Aorta (tissue), 4 donors: ENCODE measurements around the gene IL18R1. TPM values are rescaled to one million over a fixed set of nuclear protein-coding genes. Genes with fewer than 3 reads are reported as not detected.

ENCODE experiments used
- microRNA-seq, 2 donors: library from miRNA; unstranded; fragments of <30 nt; microRNA quantifications; one replicate each; pipeline ENCODE4 v1.2.0, GENCODE V29; 2020
- polyA plus RNA-seq, 2 donors: library from polyadenylated mRNA; stranded (reverse); fragments of 200-250 nt; gene quantifications; one replicate each; pipeline ENCODE4 v1.2.3, GENCODE V29; 2013
- total RNA-seq, 2 donors: library from RNA; stranded (reverse); fragmentation: NEBNext Ultra II Directional; extraction: Animal tissue kit (Norgen Biotek cat#: 25700); gene quantifications; one replicate each; pipeline ENCODE4 v1.2.1, GENCODE V29; 2021
- donor health status: healthy with polysubstance abuse.
- donor health status: Bipolar disorder and iron deficiency.
- donor health status: DM: no; HTN: no; CAD: no.
- donor health status: DM: yes; HTN: yes; CAD: no.

Gene IL18R1
- total and polyA plus RNA-seq, 4 donors = 0.33 to 11.0 (median 4.8) TPM

Small RNAs within 50 kb of the gene (microRNA-seq; reads per million reads assigned to microRNA genes)
- gene MIR4772 = 0 to 2.0 reads per million in 2 donors

Other genes with a start within 250 kb of the IL18R1 start
- gene IL1R1, start 213.1 kb upstream of the IL18R1 start, total RNA-seq = 100 to 1,000 TPM; 135 to 155 TPM
- 10 to 100 TPM; 47.0 to 49.6 TPM for gene IL1R1, start 213.1 kb upstream of the IL18R1 start, polyA plus RNA-seq
- gene IL1RL2, start 168.8 kb upstream of the IL18R1 start, total RNA-seq = 1 to 10 TPM in 1 of 2 donors, under 1 TPM in 1; 0.54 to 1.8 TPM
- gene IL1RL2, start 168.8 kb upstream of the IL18R1 start, polyA plus RNA-seq = under 1 TPM in 1 of 2 donors, not detected in 1; 0.54 TPM
- 1 to 10 TPM; 7.4 to 8.1 TPM for gene IL1RL1, start 44.2 kb upstream of the IL18R1 start, total RNA-seq
- gene IL1RL1, start 44.2 kb upstream of the IL18R1 start, polyA plus RNA-seq = 1 to 10 TPM; 2.5 to 6.9 TPM
- 1 to 10 TPM; 1.9 to 6.3 TPM for gene IL18RAP, start 67.4 kb downstream of the IL18R1 start, total RNA-seq
- gene IL18RAP, start 67.4 kb downstream of the IL18R1 start, polyA plus RNA-seq = under 1 TPM in 1 of 2 donors, not detected in 1; 0.63 TPM
- under 1 TPM in 1 of 2 donors, not detected in 1; 0.15 TPM for gene SLC9A4, start 117.4 kb downstream of the IL18R1 start, total RNA-seq
- not detected for gene SLC9A4, start 117.4 kb downstream of the IL18R1 start, polyA plus RNA-seq